B cell (primary cell): ENCODE results near the gene BMP7. TPM values are rescaled to one million over a fixed set of nuclear protein-coding genes. Genes with fewer than 3 reads are reported as not detected.

Experiments
- ATAC-seq: fragments of 200-7000 bp; cut with Tn5 transposase; one replicate; pipeline ENCODE4 v1.10.0; 2021; ENCODE audit warnings: low read depth, mild to moderate bottlenecking, moderate number of reproducible peaks, moderate library complexity
- CTCF ChIA-PET: fragments of 350-600 bp; sonication (Branson Sonifier 250); formaldehyde crosslinking; loops from one replicate; lab custom pipeline; 2021; ENCODE audit warnings: antibody characterized with exemption, inconsistent platforms; lab: Charles Lee
- POLR2A ChIA-PET: fragments of 350-600 bp; sonication (Branson Sonifier 250); formaldehyde crosslinking; loops from one replicate; lab custom pipeline; 2021; ENCODE audit warnings: antibody characterized with exemption; lab: Charles Lee
- DNase-seq: peaks from one replicate; pipeline ENCODE4 v3.0.0; 2013
- H2AFZ ChIP-seq: 2 replicates; pipeline ENCODE4 v1.6.1; 2012; ENCODE audit warnings: mild to moderate bottlenecking, low read depth, low read length; ENCODE audit not compliant: insufficient read depth, poor library complexity, severe bottlenecking
- H3K27ac ChIP-seq, 2 donors: 1 replicate in 1 of 2; 2 replicates in 1 of 2; pipeline ENCODE4 v1.5.1; 2012 to 2013; ENCODE audit warnings: low read length in 2 of 2, mild to moderate bottlenecking in 2 of 2, moderate library complexity in 1 of 2
- H3K27me3 ChIP-seq, 4 experiments: fragments of 200-600 bp in 1 of 4; sonication (generic) in 1 of 4; replicated peaks in 1 of 4; 1 replicate in 2 of 4; 2 replicates in 2 of 4; pipeline versions ENCODE4 v1.6.1 to v1.7.0; 2013 to 2016; ENCODE audit warnings: low read length in 3 of 4, mild to moderate bottlenecking in 2 of 4, mixed read lengths in 1 of 4, moderate library complexity in 1 of 4; ENCODE audit not compliant: insufficient read depth in 4 of 4, control insufficient read depth in 3 of 4; ENCODE audit errors: control extremely low read depth in 1 of 4
- H3K36me3 ChIP-seq, 2 experiments: replicated peaks in 1 of 2; 1 replicate in 1 of 2; 2 replicates in 1 of 2; pipeline versions ENCODE4 v1.6.1 to v1.7.1; 2013; ENCODE audit warnings: low read length in 1 of 2; ENCODE audit not compliant: insufficient read depth in 2 of 2, control insufficient read depth in 1 of 2; ENCODE audit errors: control extremely low read depth in 1 of 2, extremely low read depth in 1 of 2
- H3K4me1 ChIP-seq, 2 donors: fragments of 200-600 bp in 1 of 2; sonication (generic) in 1 of 2; 1 replicate in 1 of 2; 2 replicates in 1 of 2; pipeline versions ENCODE4 v1.5.1 to v1.6.1; 2013 to 2017; ENCODE audit warnings: low read length in 2 of 2; ENCODE audit not compliant: control insufficient read depth in 2 of 2, insufficient read depth in 2 of 2
- H3K4me2 ChIP-seq: replicated peaks from 2 replicates; pipeline ENCODE3; 2012; ENCODE audit warnings: mild to moderate bottlenecking, low read depth, low read length; ENCODE audit not compliant: poor library complexity, severe bottlenecking
- H3K4me3 ChIP-seq, 5 experiments: fragments of 200-600 bp in 1 of 5; sonication (generic) in 1 of 5; 1 replicate in 3 of 5; 2 replicates in 2 of 5; pipeline versions ENCODE4 v1.5.1 to v1.7.0; 2011 to 2016; ENCODE audit warnings: low read length in 4 of 5, mild to moderate bottlenecking in 4 of 5, low read depth in 2 of 5, control low read depth in 1 of 5, moderate library complexity in 1 of 5; ENCODE audit not compliant: insufficient read depth in 1 of 5; ENCODE audit errors: control extremely low read depth in 1 of 5, extremely low read depth in 1 of 5
- H3K79me2 ChIP-seq: fragments of 200-600 bp; sonication (generic); one replicate; pipeline ENCODE4 v1.6.0; 2016; ENCODE audit warnings: low read length; ENCODE audit not compliant: control insufficient read depth, insufficient read depth
- H3K9ac ChIP-seq: fragments of 200-600 bp; sonication (generic); 2 replicates; pipeline ENCODE4 v1.6.1; 2017; ENCODE audit warnings: mild to moderate bottlenecking, low read length, moderate library complexity
- H3K9me3 ChIP-seq, 3 donors: one replicate each; pipeline versions ENCODE4 v1.6.1 to v1.7.1; 2013; ENCODE audit warnings: low read length in 2 of 3; ENCODE audit not compliant: control insufficient read depth in 2 of 3, insufficient read depth in 1 of 3; ENCODE audit errors: control extremely low read depth in 1 of 3
- H4K20me1 ChIP-seq: 2 replicates; pipeline ENCODE4 v1.6.0; 2012; ENCODE audit warnings: mild to moderate bottlenecking, low read length; ENCODE audit not compliant: insufficient read depth, control insufficient read depth, poor library complexity, severe bottlenecking
- H3K27ac Mint-ChIP-seq: one replicate; pipeline ENCODE4 v1.8.0; 2021; ENCODE audit warnings: mixed read lengths
- H3K27me3 Mint-ChIP-seq: one replicate; pipeline ENCODE4 v1.8.0; 2021; ENCODE audit warnings: mixed read lengths
- H3K4me1 Mint-ChIP-seq: one replicate; pipeline ENCODE4 v1.8.0; 2021; ENCODE audit warnings: mixed read lengths
- H3K4me3 Mint-ChIP-seq: one replicate; pipeline ENCODE4 v1.8.0; 2021; ENCODE audit warnings: mixed read lengths
- H3K9me3 Mint-ChIP-seq: one replicate; pipeline ENCODE4 v1.8.0; 2022; ENCODE audit warnings: mixed read lengths; ENCODE audit not compliant: insufficient read depth
- CTCF ChIP-seq: fragments of 200-600 bp; IDR thresholded peaks from one replicate; pipeline ENCODE4 v1.8.0; 2022; ENCODE audit warnings: antibody characterized with exemption, mild to moderate bottlenecking
- EZH2 ChIP-seq: IDR thresholded peaks from 2 replicates; pipeline ENCODE4 v1.6.1; 2012; ENCODE audit warnings: borderline replicate concordance, low read depth, mild to moderate bottlenecking, moderate library complexity, low read length; ENCODE audit not compliant: insufficient read depth, poor library complexity, severe bottlenecking
- WGBS: methylation state at CpG from one replicate; pipeline ENCODE4 v1.1.5; 2013; ENCODE audit warnings: missing lambda C conversion rate; ENCODE audit not compliant: insufficient coverage; 5-methylcytosine and 5-hydroxymethylcytosine counted together
- intact Hi-C: fragments of 100-400 bp; cut with micrococcal nuclease; formaldehyde crosslinking; loops from one replicate; pipeline ENCODE4 v1.10.0; 2022
- polyA plus RNA-seq: library from polyadenylated mRNA; depleted of rRNA; stranded (reverse); fragments of >200 nt; gene quantifications from 2 replicates; pipeline ENCODE4 v1.2.3, GENCODE V29; 2012
- total RNA-seq, 2 donors: library from RNA; stranded (reverse); fragments of 120-200 nt in 1 of 2; gene quantifications; 1 replicate in 1 of 2; 2 replicates in 1 of 2; pipeline versions ENCODE4 v1.2.3 to v1.2.4, GENCODE V29; 2013 to 2022

Gene BMP7
- total and polyA plus RNA-seq, 2 donors (not counting 1 experiment from before 2014, with no cell fraction given): not detected

- H3K27ac Mint-ChIP-seq: no peak overlapping the region
- no peaks in the 10 kb centered on the region for H3K9me3 ChIP-seq
- no peaks in the 10 kb centered on the region for H3K4me1 ChIP-seq
- no peak overlapping the region for H3K27ac ChIP-seq
- intact Hi-C loops: no loop called here
- no peak for DNase-seq
- H3K4me1 Mint-ChIP-seq: no peaks in the 10 kb centered on the region
- no peak for TF ChIP-seq CTCF
- TF ChIP-seq EZH2: no peak
- ATAC-seq: no peak
- no peaks in the 10 kb centered on the region for H3K36me3 ChIP-seq
- H4K20me1 ChIP-seq: no peaks in the 10 kb centered on the region
- H3K9me3 Mint-ChIP-seq: no peaks in the 10 kb centered on the region
- H2AFZ ChIP-seq: no peak overlapping the region
- peaks cover 0 to 15% (median 2%) of the 10 kb centered on the region in 4 experiments for H3K27me3 ChIP-seq
- H3K9ac ChIP-seq: no peak overlapping the region
- H3K4me3 ChIP-seq: no peak overlapping the region
- CTCF ChIA-PET: no interaction called here
- POLR2A ChIA-PET: no interaction called here
- H3K27me3 Mint-ChIP-seq: peaks cover 52% of the 10 kb centered on the region
- no peak overlapping the region for H3K4me3 Mint-ChIP-seq
- WGBS: 81% methylated on average over 5 of the region's 14 CpGs
- no peak overlapping the region for H3K4me2 ChIP-seq
- H3K79me2 ChIP-seq: no peaks in the 10 kb centered on the region
Measured at GRCh38 chr20:57287007-57287880, 20.8 kb upstream of the BMP7 start.

GRCh38 chr20:57283860-57284259, 17.4 kb upstream of the BMP7 start:
- ChIA-PET CTCF (no interaction called here), POLR2A (no interaction called here)
- Histone ChIP-seq H3K4me2 (no peak overlapping the region), H3K36me3 (no peaks in the 10 kb centered on the region), H3K4me1 (no peaks in the 10 kb centered on the region), H3K9ac (no peak overlapping the region), H3K27ac (no peak overlapping the region), H2AFZ (no peak overlapping the region), H3K9me3 (no peaks in the 10 kb centered on the region), H3K27me3 (peaks cover 0 to 12% (median 2%) of the 10 kb centered on the region in 4 experiments), H4K20me1 (no peaks in the 10 kb centered on the region), H3K79me2 (no peaks in the 10 kb centered on the region), H3K4me3 (no peak overlapping the region)
- no peak for ATAC-seq
- Mint-ChIP-seq H3K9me3 (no peaks in the 10 kb centered on the region), H3K27ac (no peak overlapping the region), H3K4me3 (no peak overlapping the region), H3K4me1 (no peaks in the 10 kb centered on the region), H3K27me3 (peaks cover 38% of the 10 kb centered on the region)
- no peak for TF ChIP-seq EZH2
- no peak for TF ChIP-seq CTCF
- intact Hi-C loops: no loop called here
- WGBS: 73% methylated on average over 5 of the region's 7 CpGs
- DNase-seq: no peak
